B cell (primary cell): ENCODE data around the gene IFRD2. TPM values are rescaled to one million over a fixed set of nuclear protein-coding genes. Genes with fewer than 3 reads are reported as not detected.
A peak's percentile ranks its signal among the peaks of the same experiment; 100 is the strongest.

Source experiments
- ATAC-seq: fragments of 200-7000 bp; cut with Tn5 transposase; one replicate; pipeline ENCODE4 v1.10.0; 2021; ENCODE audit warnings: low read depth, mild to moderate bottlenecking, moderate number of reproducible peaks, moderate library complexity
- CTCF ChIA-PET: fragments of 350-600 bp; sonication (Branson Sonifier 250); formaldehyde crosslinking; loops from one replicate; lab custom pipeline; 2021; ENCODE audit warnings: antibody characterized with exemption, inconsistent platforms; lab: Charles Lee
- POLR2A ChIA-PET: fragments of 350-600 bp; sonication (Branson Sonifier 250); formaldehyde crosslinking; loops from one replicate; lab custom pipeline; 2021; ENCODE audit warnings: antibody characterized with exemption; lab: Charles Lee
- DNase-seq: peaks from one replicate; pipeline ENCODE4 v3.0.0; 2013
- H2AFZ ChIP-seq: 2 replicates; pipeline ENCODE4 v1.6.1; 2012; ENCODE audit warnings: mild to moderate bottlenecking, low read depth, low read length; ENCODE audit not compliant: insufficient read depth, poor library complexity, severe bottlenecking
- H3K27ac ChIP-seq, 2 donors: 1 replicate in 1 of 2; 2 replicates in 1 of 2; pipeline ENCODE4 v1.5.1; 2012 to 2013; ENCODE audit warnings: low read length in 2 of 2, mild to moderate bottlenecking in 2 of 2, moderate library complexity in 1 of 2
- H3K27me3 ChIP-seq, 4 experiments: fragments of 200-600 bp in 1 of 4; sonication (generic) in 1 of 4; replicated peaks in 1 of 4; 1 replicate in 2 of 4; 2 replicates in 2 of 4; pipeline versions ENCODE4 v1.6.1 to v1.7.0; 2013 to 2016; ENCODE audit warnings: low read length in 3 of 4, mild to moderate bottlenecking in 2 of 4, mixed read lengths in 1 of 4, moderate library complexity in 1 of 4; ENCODE audit not compliant: insufficient read depth in 4 of 4, control insufficient read depth in 3 of 4; ENCODE audit errors: control extremely low read depth in 1 of 4
- H3K36me3 ChIP-seq, 2 experiments: replicated peaks in 1 of 2; 1 replicate in 1 of 2; 2 replicates in 1 of 2; pipeline versions ENCODE4 v1.6.1 to v1.7.1; 2013; ENCODE audit warnings: low read length in 1 of 2; ENCODE audit not compliant: insufficient read depth in 2 of 2, control insufficient read depth in 1 of 2; ENCODE audit errors: control extremely low read depth in 1 of 2, extremely low read depth in 1 of 2
- H3K4me1 ChIP-seq, 2 donors: fragments of 200-600 bp in 1 of 2; sonication (generic) in 1 of 2; 1 replicate in 1 of 2; 2 replicates in 1 of 2; pipeline versions ENCODE4 v1.5.1 to v1.6.1; 2013 to 2017; ENCODE audit warnings: low read length in 2 of 2; ENCODE audit not compliant: control insufficient read depth in 2 of 2, insufficient read depth in 2 of 2
- H3K4me2 ChIP-seq: replicated peaks from 2 replicates; pipeline ENCODE3; 2012; ENCODE audit warnings: mild to moderate bottlenecking, low read depth, low read length; ENCODE audit not compliant: poor library complexity, severe bottlenecking
- H3K4me3 ChIP-seq, 5 experiments: fragments of 200-600 bp in 1 of 5; sonication (generic) in 1 of 5; 1 replicate in 3 of 5; 2 replicates in 2 of 5; pipeline versions ENCODE4 v1.5.1 to v1.7.0; 2011 to 2016; ENCODE audit warnings: low read length in 4 of 5, mild to moderate bottlenecking in 4 of 5, low read depth in 2 of 5, control low read depth in 1 of 5, moderate library complexity in 1 of 5; ENCODE audit not compliant: insufficient read depth in 1 of 5; ENCODE audit errors: control extremely low read depth in 1 of 5, extremely low read depth in 1 of 5
- H3K79me2 ChIP-seq: fragments of 200-600 bp; sonication (generic); one replicate; pipeline ENCODE4 v1.6.0; 2016; ENCODE audit warnings: low read length; ENCODE audit not compliant: control insufficient read depth, insufficient read depth
- H3K9ac ChIP-seq: fragments of 200-600 bp; sonication (generic); 2 replicates; pipeline ENCODE4 v1.6.1; 2017; ENCODE audit warnings: mild to moderate bottlenecking, low read length, moderate library complexity
- H3K9me3 ChIP-seq, 3 donors: one replicate each; pipeline versions ENCODE4 v1.6.1 to v1.7.1; 2013; ENCODE audit warnings: low read length in 2 of 3; ENCODE audit not compliant: control insufficient read depth in 2 of 3, insufficient read depth in 1 of 3; ENCODE audit errors: control extremely low read depth in 1 of 3
- H4K20me1 ChIP-seq: 2 replicates; pipeline ENCODE4 v1.6.0; 2012; ENCODE audit warnings: mild to moderate bottlenecking, low read length; ENCODE audit not compliant: insufficient read depth, control insufficient read depth, poor library complexity, severe bottlenecking
- H3K27ac Mint-ChIP-seq: one replicate; pipeline ENCODE4 v1.8.0; 2021; ENCODE audit warnings: mixed read lengths
- H3K27me3 Mint-ChIP-seq: one replicate; pipeline ENCODE4 v1.8.0; 2021; ENCODE audit warnings: mixed read lengths
- H3K4me1 Mint-ChIP-seq: one replicate; pipeline ENCODE4 v1.8.0; 2021; ENCODE audit warnings: mixed read lengths
- H3K4me3 Mint-ChIP-seq: one replicate; pipeline ENCODE4 v1.8.0; 2021; ENCODE audit warnings: mixed read lengths
- H3K9me3 Mint-ChIP-seq: one replicate; pipeline ENCODE4 v1.8.0; 2022; ENCODE audit warnings: mixed read lengths; ENCODE audit not compliant: insufficient read depth
- EZH2 ChIP-seq: IDR thresholded peaks from 2 replicates; pipeline ENCODE4 v1.6.1; 2012; ENCODE audit warnings: borderline replicate concordance, low read depth, mild to moderate bottlenecking, moderate library complexity, low read length; ENCODE audit not compliant: insufficient read depth, poor library complexity, severe bottlenecking
- WGBS: methylation state at CpG from one replicate; pipeline ENCODE4 v1.1.5; 2013; ENCODE audit warnings: missing lambda C conversion rate; ENCODE audit not compliant: insufficient coverage; 5-methylcytosine and 5-hydroxymethylcytosine counted together
- intact Hi-C: fragments of 100-400 bp; cut with micrococcal nuclease; formaldehyde crosslinking; loops from one replicate; pipeline ENCODE4 v1.10.0; 2022
- polyA plus RNA-seq: library from polyadenylated mRNA; depleted of rRNA; stranded (reverse); fragments of >200 nt; gene quantifications from 2 replicates; pipeline ENCODE4 v1.2.3, GENCODE V29; 2012
- total RNA-seq, 2 donors: library from RNA; stranded (reverse); fragments of 120-200 nt in 1 of 2; gene quantifications; 1 replicate in 1 of 2; 2 replicates in 1 of 2; pipeline versions ENCODE4 v1.2.3 to v1.2.4, GENCODE V29; 2013 to 2022
- TF ChIP-seq, protein P1 (sequence below): fragments of 200-600 bp; IDR thresholded peaks from one replicate; pipeline ENCODE4 v1.8.0; 2022; ENCODE audit warnings: antibody characterized with exemption, mild to moderate bottlenecking

The IFRD2 gene
- total and polyA plus RNA-seq, 2 donors (not counting 1 experiment from before 2014, with no cell fraction given) = 63.4 to 80.1 TPM

DNA sequence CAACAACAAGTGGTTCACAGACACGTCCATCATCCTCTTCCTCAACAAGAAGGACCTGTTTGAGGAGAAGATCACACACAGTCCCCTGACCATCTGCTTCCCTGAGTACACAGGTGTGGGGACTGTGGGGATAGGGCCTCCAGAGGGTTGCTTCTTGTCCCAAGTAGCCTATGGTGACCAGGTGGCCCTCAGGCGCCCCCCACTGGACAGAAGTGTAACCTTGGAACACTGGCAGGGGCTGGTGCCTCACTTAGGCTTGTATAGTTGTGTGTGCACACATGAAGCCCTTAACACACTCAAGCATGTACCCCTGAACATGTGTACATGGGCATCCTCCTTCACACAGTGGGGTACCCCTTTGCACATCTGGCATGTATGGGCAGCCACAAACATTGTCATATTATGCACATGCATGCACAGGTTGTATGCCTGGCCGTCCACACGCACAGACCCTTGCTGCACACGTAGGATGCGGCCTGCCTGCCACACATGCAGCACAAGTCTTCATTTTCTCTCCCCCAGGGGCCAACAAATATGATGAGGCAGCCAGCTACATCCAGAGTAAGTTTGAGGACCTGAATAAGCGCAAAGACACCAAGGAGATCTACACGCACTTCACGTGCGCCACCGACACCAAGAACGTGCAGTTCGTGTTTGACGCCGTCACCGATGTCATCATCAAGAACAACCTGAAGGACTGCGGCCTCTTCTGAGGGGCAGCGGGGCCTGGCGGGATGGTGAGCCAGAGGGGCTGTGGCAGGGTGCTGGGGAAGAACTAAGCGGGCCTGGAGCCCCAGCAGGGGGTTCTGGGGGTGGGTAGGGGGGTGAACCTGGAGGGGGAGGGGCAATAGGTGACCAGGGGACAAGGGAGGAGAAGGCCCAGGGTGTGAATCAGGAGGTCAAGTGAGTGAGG lies 35.0 kb downstream of the IFRD2 start:
- no peak for ATAC-seq
- Histone ChIP-seq H3K27me3 (no peaks in the 10 kb centered on the region), H3K36me3 (peaks cover 0 to 57% of the 10 kb centered on the region in 2 experiments), H4K20me1 (peaks cover 75% of the 10 kb centered on the region), H3K4me1 (peaks cover 12 to 23% of the 10 kb centered on the region in 2 donors), H3K9me3 (no peaks in the 10 kb centered on the region), H3K4me3 (no peak overlapping the region), H3K27ac (no peak overlapping the region), H3K4me2 (no peak overlapping the region), H3K9ac (no peak overlapping the region), H2AFZ (no peak overlapping the region), H3K79me2 (peaks cover 34% of the 10 kb centered on the region)
- Mint-ChIP-seq H3K4me3 (no peak overlapping the region), H3K27ac (no peak overlapping the region), H3K27me3 (no peaks in the 10 kb centered on the region), H3K9me3 (no peaks in the 10 kb centered on the region), H3K4me1 (peaks cover 20% of the 10 kb centered on the region)
- ChIA-PET POLR2A (no interaction called here), CTCF (interaction anchor here (1.0 to 27.3 kb wide), 6 partner anchors 8 to 65 kb away, joined by 3 to 596 read pairs (median 4); partner anchors contain the start of genes GNAI2 and HYAL2)
- 99% methylated on average over 17 of the region's 20 CpGs for WGBS
- peak; percentile 44 for DNase-seq
- intact Hi-C loops = no loop called here
- TF ChIP-seq, protein P1, sequence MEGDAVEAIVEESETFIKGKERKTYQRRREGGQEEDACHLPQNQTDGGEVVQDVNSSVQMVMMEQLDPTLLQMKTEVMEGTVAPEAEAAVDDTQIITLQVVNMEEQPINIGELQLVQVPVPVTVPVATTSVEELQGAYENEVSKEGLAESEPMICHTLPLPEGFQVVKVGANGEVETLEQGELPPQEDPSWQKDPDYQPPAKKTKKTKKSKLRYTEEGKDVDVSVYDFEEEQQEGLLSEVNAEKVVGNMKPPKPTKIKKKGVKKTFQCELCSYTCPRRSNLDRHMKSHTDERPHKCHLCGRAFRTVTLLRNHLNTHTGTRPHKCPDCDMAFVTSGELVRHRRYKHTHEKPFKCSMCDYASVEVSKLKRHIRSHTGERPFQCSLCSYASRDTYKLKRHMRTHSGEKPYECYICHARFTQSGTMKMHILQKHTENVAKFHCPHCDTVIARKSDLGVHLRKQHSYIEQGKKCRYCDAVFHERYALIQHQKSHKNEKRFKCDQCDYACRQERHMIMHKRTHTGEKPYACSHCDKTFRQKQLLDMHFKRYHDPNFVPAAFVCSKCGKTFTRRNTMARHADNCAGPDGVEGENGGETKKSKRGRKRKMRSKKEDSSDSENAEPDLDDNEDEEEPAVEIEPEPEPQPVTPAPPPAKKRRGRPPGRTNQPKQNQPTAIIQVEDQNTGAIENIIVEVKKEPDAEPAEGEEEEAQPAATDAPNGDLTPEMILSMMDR = peak; percentile 41
- no peak for TF ChIP-seq EZH2

DNA sequence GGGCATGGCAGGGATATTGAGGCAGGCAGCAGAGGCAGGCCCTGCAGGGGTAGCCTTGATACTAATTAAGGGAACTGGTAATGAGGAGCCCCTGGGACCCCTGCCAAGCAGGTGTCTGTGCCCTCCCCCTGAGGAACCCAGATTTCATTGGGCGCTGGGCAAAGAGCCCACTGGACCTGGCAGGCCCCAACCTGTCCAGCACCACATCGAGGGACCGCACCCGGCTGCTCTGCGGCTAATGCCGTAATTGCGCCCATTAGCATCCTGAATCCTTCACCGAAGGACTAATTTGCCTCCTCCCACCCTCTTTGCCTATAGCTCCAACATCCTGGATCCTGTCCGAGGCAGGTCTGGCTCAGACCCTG lies 37.0 kb downstream of the IFRD2 start:
- POLR2A ChIA-PET = no interaction called here

More for the DNA sequence above, 37.0 kb downstream of the IFRD2 start:
- Histone ChIP-seq H3K4me1 (peaks cover 8 to 28% of the 10 kb centered on the region in 2 donors), H3K27ac (peak overlapping the region in 1 of 2 donors; percentile 12), H2AFZ (no peak overlapping the region), H3K36me3 (peaks cover 0 to 69% of the 10 kb centered on the region in 2 experiments), H3K27me3 (no peaks in the 10 kb centered on the region), H3K79me2 (peaks cover 54% of the 10 kb centered on the region), H3K9ac (no peak overlapping the region), H3K4me3 (no peak overlapping the region), H4K20me1 (peaks cover 95% of the 10 kb centered on the region), H3K9me3 (no peaks in the 10 kb centered on the region), H3K4me2 (no peak overlapping the region)
- WGBS = 97% methylated on average over 7 of the region's 9 CpGs
- Mint-ChIP-seq H3K4me1 (peaks cover 30% of the 10 kb centered on the region), H3K9me3 (no peaks in the 10 kb centered on the region), H3K27me3 (no peaks in the 10 kb centered on the region), H3K27ac (peak overlapping the region; percentile 56), H3K4me3 (no peak overlapping the region)
- ATAC-seq (no peak), DNase-seq (no peak)
- TF ChIP-seq EZH2 = no peak
- TF ChIP-seq, protein P1 = no peak
- CTCF ChIA-PET = interaction anchor here (6.8 to 27.3 kb wide), 2 partner anchors 8 to 21 kb away, joined by 70 to 596 read pairs; partner anchors contain the start of gene GNAI2
- intact Hi-C loops = no loop called here
